PC-9 (cell line): ENCODE results near the gene ME3. TPM values are rescaled to one million over a fixed set of nuclear protein-coding genes. Genes with fewer than 3 reads are reported as not detected.

ENCODE experiments used
- BruUV-seq: library from RNA; stranded (reverse); fragments of 400-500 nt; replicated peaks from 2 replicates; lab custom pipeline; 2021; lab: Mats Ljungman, UMichigan
- CTCF ChIA-PET: fragments of 300-600 bp; sonication (Branson Sonifier 250); formaldehyde crosslinking; loops from one replicate; lab custom pipeline; 2022; ENCODE audit warnings: antibody characterized with exemption; lab: Charles Lee
- POLR2A ChIA-PET: fragments of 300-600 bp; sonication (Branson Sonifier 250); formaldehyde crosslinking; loops from one replicate; lab custom pipeline; 2022; ENCODE audit warnings: antibody characterized with exemption; ENCODE audit not compliant: unreplicated experiment; lab: Charles Lee
- DNase-seq, 2 experiments: peaks; one replicate each; pipeline versions ENCODE4 v3.0.0 to v3.0.0-alpha.2; 2015 to 2022; ENCODE audit warnings: mixed read lengths in 1 of 2
- H2AFZ ChIP-seq: fragments of 200-600 bp; sonication (generic); 2 replicates; pipeline ENCODE4 v1.8.1; 2017; ENCODE audit warnings: antibody characterized with exemption
- H3F3A ChIP-seq: fragments of 200-600 bp; sonication (generic); 2 replicates; pipeline ENCODE4 v1.8.1; 2017; ENCODE audit warnings: antibody characterized with exemption, mild to moderate bottlenecking, low read depth; ENCODE audit not compliant: insufficient read depth
- H3K27ac ChIP-seq: fragments of 200-600 bp; sonication (generic); 2 replicates; pipeline ENCODE4 v1.6.1; 2016; ENCODE audit warnings: mixed run types
- H3K27me3 ChIP-seq: fragments of 200-600 bp; sonication (generic); 2 replicates; pipeline ENCODE4 v1.6.1; 2016; ENCODE audit warnings: low read depth, mixed run types; ENCODE audit not compliant: insufficient read depth
- H3K36me3 ChIP-seq: fragments of 200-600 bp; sonication (generic); 2 replicates; pipeline ENCODE4 v1.6.1; 2016; ENCODE audit warnings: low read depth, mixed run types
- H3K4me1 ChIP-seq: fragments of 200-600 bp; sonication (generic); replicated peaks from 2 replicates; pipeline ENCODE4 v1.6.1; 2016; ENCODE audit warnings: mixed run types; ENCODE audit not compliant: insufficient read depth
- H3K4me2 ChIP-seq: fragments of 200-600 bp; sonication (generic); 2 replicates; pipeline ENCODE4 v1.6.1; 2017; ENCODE audit warnings: mixed run types
- H3K4me3 ChIP-seq: fragments of 200-600 bp; sonication (generic); 2 replicates; pipeline ENCODE4 v1.6.1; 2016; ENCODE audit warnings: mixed run types
- H3K79me2 ChIP-seq: fragments of 200-600 bp; sonication (generic); 2 replicates; pipeline ENCODE4 v1.6.1; 2017; ENCODE audit warnings: low read depth, mixed run types
- H3K9me2 ChIP-seq: fragments of 200-600 bp; sonication (generic); 2 replicates; pipeline ENCODE4 v1.8.1; 2017; ENCODE audit warnings: mild to moderate bottlenecking; ENCODE audit not compliant: insufficient read depth
- H3K9me3 ChIP-seq: fragments of 200-600 bp; sonication (generic); 2 replicates; pipeline ENCODE4 v1.8.1; 2016; ENCODE audit warnings: low read depth; ENCODE audit not compliant: insufficient read depth
- H4K20me1 ChIP-seq: fragments of 200-600 bp; sonication (generic); 2 replicates; pipeline ENCODE4 v1.8.1; 2017; ENCODE audit not compliant: insufficient read depth
- CTCF ChIP-seq: fragments of 200-600 bp; sonication (generic); conservative IDR thresholded peaks from 2 replicates; pipeline ENCODE4 v1.6.1; 2017; ENCODE audit warnings: mixed run types, antibody characterized with exemption, mild to moderate bottlenecking, moderate library complexity
- EZH2 ChIP-seq: fragments of 200-600 bp; sonication (generic); IDR thresholded peaks from 2 replicates; pipeline ENCODE4 v1.8.0; 2017; ENCODE audit warnings: antibody characterized with exemption, low read depth
- intact Hi-C: fragments of 100-400 bp; cut with micrococcal nuclease; formaldehyde crosslinking; loops from one replicate; pipeline ENCODE4 v1.10.0; 2022; ENCODE audit not compliant: unreplicated experiment
- total RNA-seq: library from RNA; stranded (reverse); gene quantifications from 2 replicates; pipeline ENCODE4 v1.2.3, GENCODE V29; 2021

Gene ME3
- total RNA-seq, 1 experiment from 2014 or later = 34.0 TPM

- no peak overlapping the region for H3K4me3 ChIP-seq
- no peaks in the 10 kb centered on the region for H3K27me3 ChIP-seq
- H3K79me2 ChIP-seq = no peaks in the 10 kb centered on the region
- H4K20me1 ChIP-seq = no peaks in the 10 kb centered on the region
- no peak for TF ChIP-seq CTCF
- TF ChIP-seq EZH2 = no peak
- H3K4me2 ChIP-seq = no peak overlapping the region
- no TSS peak for BruUV-seq
- no peaks in the 10 kb centered on the region for H3K9me2 ChIP-seq
- H3K36me3 ChIP-seq = no peaks in the 10 kb centered on the region
- DNase-seq = no peak
- H3K9me3 ChIP-seq = no peaks in the 10 kb centered on the region
- H3K4me1 ChIP-seq = no peaks in the 10 kb centered on the region; the same call in 1 of the 2 replicates
- ChIA-PET POLR2A (no interaction called here), CTCF (no interaction called here)
- no peak overlapping the region for H3K27ac ChIP-seq
- H2AFZ ChIP-seq = no peak overlapping the region
- no peaks in the 10 kb centered on the region for H3F3A ChIP-seq
- intact Hi-C loops = no loop called here
Observed at GRCh38 chr11:86580535-86580934, 91.9 kb downstream of the ME3 start.

GRCh38 chr11:86579406-86579731, 93.0 kb downstream of the ME3 start:
- TF ChIP-seq CTCF (no peak), EZH2 (no peak)
- BruUV-seq = no TSS peak
- no peak for DNase-seq
- Histone ChIP-seq H3K4me2 (no peak overlapping the region), H3K4me1 (no peaks in the 10 kb centered on the region; the same call in 1 of the 2 replicates), H3K79me2 (no peaks in the 10 kb centered on the region), H3K9me3 (no peaks in the 10 kb centered on the region), H2AFZ (no peak overlapping the region), H3F3A (no peaks in the 10 kb centered on the region), H3K27me3 (no peaks in the 10 kb centered on the region), H3K27ac (no peak overlapping the region), H3K9me2 (no peaks in the 10 kb centered on the region), H3K4me3 (no peak overlapping the region), H3K36me3 (no peaks in the 10 kb centered on the region), H4K20me1 (no peaks in the 10 kb centered on the region)
- ChIA-PET CTCF (no interaction called here), POLR2A (no interaction called here)
- intact Hi-C loops = no loop called here

GRCh38 chr11:86578727-86579405, 93.5 kb downstream of the ME3 start:
- H3F3A ChIP-seq = no peaks in the 10 kb centered on the region
- TF ChIP-seq CTCF = no peak
- TF ChIP-seq EZH2 = no peak
- no peak overlapping the region for H3K4me3 ChIP-seq
- ChIA-PET POLR2A (no interaction called here), CTCF (no interaction called here)
- DNase-seq = no peak
- no peak overlapping the region for H3K27ac ChIP-seq
- H3K27me3 ChIP-seq = no peaks in the 10 kb centered on the region
- no peak overlapping the region for H2AFZ ChIP-seq
- BruUV-seq = no TSS peak
- H4K20me1 ChIP-seq = no peaks in the 10 kb centered on the region
- H3K36me3 ChIP-seq = no peaks in the 10 kb centered on the region
- intact Hi-C loops = no loop called here
- H3K9me2 ChIP-seq = no peaks in the 10 kb centered on the region
- no peak overlapping the region for H3K4me2 ChIP-seq
- H3K9me3 ChIP-seq = no peaks in the 10 kb centered on the region
- no peaks in the 10 kb centered on the region; the same call in 1 of the 2 replicates for H3K4me1 ChIP-seq
- no peaks in the 10 kb centered on the region for H3K79me2 ChIP-seq
